ENCODE data around the gene BLOC1S4.

BLOC1S4 gene

DNA sequence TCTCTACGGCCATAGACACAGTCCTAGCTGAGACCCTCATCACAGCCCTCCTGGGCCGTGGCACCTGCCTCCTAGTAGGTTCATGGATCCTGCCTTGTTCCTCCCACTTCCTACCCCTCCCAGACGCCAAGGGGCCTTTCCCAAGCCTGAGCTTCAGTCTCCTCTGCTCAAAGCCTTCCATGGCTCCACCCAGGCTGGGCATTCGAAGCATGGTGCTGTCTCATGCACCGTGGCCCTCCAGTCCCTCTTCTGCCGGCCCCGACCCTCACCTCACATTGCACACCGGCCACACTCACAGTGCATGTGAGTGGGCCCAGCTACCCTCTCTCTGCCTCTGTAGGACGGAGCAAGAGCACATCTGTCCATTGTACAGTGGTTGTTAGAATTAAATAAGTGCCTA lies 44.9 kb downstream of the BLOC1S4 start:
- Histone ChIP-seq H3K36me3 (ENCODE audit: control insufficient read depth, insufficient read depth, low read length) (no peaks in the 10 kb centered on the region), H3K4me3 (ENCODE audit: insufficient read depth, low read depth, low read length, poor library complexity, severe bottlenecking) (no peak overlapping the region), H3K4me1 (ENCODE audit: control insufficient read depth, insufficient read depth, low read length, poor library complexity, severe bottlenecking) (no peaks in the 10 kb centered on the region), H3K9me3 (ENCODE audit: control insufficient read depth, low read length) (no peaks in the 10 kb centered on the region), H3K27ac (ENCODE audit: insufficient read depth, low read length, poor library complexity, severe bottlenecking) (no peak overlapping the region), H3K27me3 (replicated peaks; ENCODE audit: control insufficient read depth, insufficient read depth, low read length, poor library complexity, severe bottlenecking) (no peaks in the 10 kb centered on the region)
- DNase-seq, result no peak

DNA sequence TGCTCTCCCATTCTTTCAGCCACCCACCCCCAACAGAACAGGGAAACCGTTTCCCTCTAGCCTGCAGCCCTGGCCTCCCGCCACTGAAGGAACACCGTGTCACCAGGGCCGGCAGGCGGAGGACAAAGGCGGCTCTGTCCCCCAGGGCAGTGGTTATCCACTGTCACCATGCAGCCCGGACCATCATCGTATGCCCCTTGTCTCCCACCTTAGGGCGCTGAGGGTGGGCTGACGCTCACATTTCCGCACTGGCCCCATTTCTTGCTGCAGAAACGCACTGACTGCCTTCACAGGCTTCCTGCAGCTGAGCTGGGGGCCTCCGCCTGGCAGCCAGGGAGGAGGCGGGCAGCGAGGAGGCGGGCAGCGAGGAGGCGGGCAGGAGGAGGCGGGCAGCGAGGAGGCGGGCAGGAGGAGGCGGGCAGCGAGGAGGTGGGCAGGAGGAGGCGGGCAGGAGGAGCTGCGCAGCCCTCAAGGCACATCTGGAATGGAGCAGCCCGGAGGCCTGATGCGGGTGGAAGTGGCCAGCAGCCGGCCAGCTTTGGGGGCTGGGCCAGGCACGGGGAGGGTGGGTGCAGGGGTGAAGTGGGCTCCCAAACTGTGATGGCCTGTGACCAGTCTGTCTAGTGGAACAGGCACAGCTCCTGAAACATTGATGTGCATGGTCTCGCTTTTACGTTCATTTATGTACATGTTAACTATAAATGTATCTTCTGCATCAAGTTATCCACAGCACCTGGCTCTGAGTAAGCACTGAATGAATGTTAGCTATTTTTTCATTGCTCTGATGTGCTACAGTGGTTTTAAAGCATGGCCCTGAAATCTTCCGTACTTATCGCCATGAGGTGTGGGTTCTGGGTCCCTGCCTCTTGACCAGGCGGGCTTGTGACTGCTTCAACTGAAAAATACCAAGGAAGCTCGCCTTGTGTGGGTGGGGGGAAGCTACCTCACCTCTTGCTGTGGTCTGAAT lies 46.0 kb downstream of the BLOC1S4 start:
- H3K4me1 ChIP-seq (ENCODE audit: control insufficient read depth, insufficient read depth, low read length, poor library complexity, severe bottlenecking), result no peaks in the 10 kb centered on the region
- no peak for DNase-seq
- no peak overlapping the region for H3K27ac ChIP-seq (ENCODE audit: insufficient read depth, low read length, poor library complexity, severe bottlenecking)
- no peaks in the 10 kb centered on the region for H3K27me3 ChIP-seq (replicated peaks; ENCODE audit: control insufficient read depth, insufficient read depth, low read length, poor library complexity, severe bottlenecking)
- H3K9me3 ChIP-seq (ENCODE audit: control insufficient read depth, low read length), result no peaks in the 10 kb centered on the region
- no peaks in the 10 kb centered on the region for H3K36me3 ChIP-seq (ENCODE audit: control insufficient read depth, insufficient read depth, low read length)
- H3K4me3 ChIP-seq (ENCODE audit: insufficient read depth, low read depth, low read length, poor library complexity, severe bottlenecking), result no peak overlapping the region

DNA sequence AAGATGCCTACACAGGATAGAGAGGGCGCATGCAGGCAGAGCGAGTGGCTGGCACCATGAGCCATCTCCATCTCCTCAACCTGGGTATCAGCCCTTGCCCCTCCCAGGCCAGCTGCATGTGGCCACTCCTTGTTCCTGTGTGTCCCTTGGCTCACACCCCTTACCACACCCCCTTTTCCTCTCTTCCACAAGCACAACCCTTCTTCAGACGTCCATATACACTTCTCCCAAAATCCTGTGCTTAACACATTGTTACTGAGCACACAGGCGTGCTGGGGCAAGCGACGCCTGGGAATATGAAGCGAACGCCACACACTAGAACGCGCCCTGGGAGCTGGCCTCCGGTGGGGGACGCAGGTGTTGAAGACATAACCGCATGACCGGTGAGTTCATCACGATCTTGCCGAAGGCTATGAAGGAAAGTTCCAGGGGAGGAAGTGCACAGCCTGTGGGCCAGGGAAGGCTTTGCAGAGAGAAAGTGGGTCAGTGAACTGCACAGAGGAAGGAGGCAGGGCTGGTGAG lies 47.4 kb downstream of the BLOC1S4 start:
- Histone ChIP-seq H3K27ac (ENCODE audit: insufficient read depth, low read length, poor library complexity, severe bottlenecking) (no peak overlapping the region), H3K36me3 (ENCODE audit: control insufficient read depth, insufficient read depth, low read length) (no peaks in the 10 kb centered on the region), H3K4me1 (ENCODE audit: control insufficient read depth, insufficient read depth, low read length, poor library complexity, severe bottlenecking) (no peaks in the 10 kb centered on the region), H3K9me3 (ENCODE audit: control insufficient read depth, low read length) (no peaks in the 10 kb centered on the region), H3K27me3 (replicated peaks; ENCODE audit: control insufficient read depth, insufficient read depth, low read length, poor library complexity, severe bottlenecking) (no peaks in the 10 kb centered on the region), H3K4me3 (ENCODE audit: insufficient read depth, low read depth, low read length, poor library complexity, severe bottlenecking) (no peak overlapping the region)
- no peak for DNase-seq

DNA sequence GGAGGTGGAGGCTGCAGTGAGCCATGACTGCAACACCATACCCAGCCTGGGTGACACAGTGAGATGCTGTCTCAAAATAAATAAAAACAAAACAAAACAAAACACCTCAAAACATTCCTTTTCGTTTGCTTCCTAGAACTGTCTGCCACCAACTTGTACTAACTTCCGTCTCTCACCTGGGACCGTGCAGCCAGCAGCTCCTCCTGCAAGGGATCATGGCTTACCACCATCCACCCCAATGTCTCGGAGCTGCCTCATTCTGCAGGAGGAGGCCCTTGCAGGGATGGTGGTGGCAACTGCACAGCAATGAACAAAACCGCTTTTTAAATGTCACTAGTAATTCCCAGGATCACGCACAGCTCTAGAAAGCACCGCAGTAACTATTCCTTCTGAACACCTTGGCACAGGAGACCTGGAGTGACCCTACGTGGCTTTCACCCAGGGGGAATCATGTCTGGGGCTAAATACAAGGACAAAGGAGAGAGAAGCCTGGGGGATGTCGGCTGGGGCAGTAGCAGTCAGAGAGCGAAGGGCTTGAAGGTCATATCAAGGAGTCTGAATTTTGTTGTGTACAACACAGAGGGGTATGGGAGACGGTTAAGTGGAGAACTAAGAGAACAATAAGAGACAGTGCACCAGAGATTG lies 49.1 kb downstream of the BLOC1S4 start:
- H3K4me1 ChIP-seq (ENCODE audit: control insufficient read depth, insufficient read depth, low read length, poor library complexity, severe bottlenecking), result peaks cover 8% of the 10 kb centered on the region
- no peaks in the 10 kb centered on the region for H3K9me3 ChIP-seq (ENCODE audit: control insufficient read depth, low read length)
- no peak for DNase-seq
- no peak overlapping the region for H3K27ac ChIP-seq (ENCODE audit: insufficient read depth, low read length, poor library complexity, severe bottlenecking)
- no peaks in the 10 kb centered on the region for H3K36me3 ChIP-seq (ENCODE audit: control insufficient read depth, insufficient read depth, low read length)
- H3K27me3 ChIP-seq (replicated peaks; ENCODE audit: control insufficient read depth, insufficient read depth, low read length, poor library complexity, severe bottlenecking), result no peaks in the 10 kb centered on the region
- no peak overlapping the region for H3K4me3 ChIP-seq (ENCODE audit: insufficient read depth, low read depth, low read length, poor library complexity, severe bottlenecking)

DNA sequence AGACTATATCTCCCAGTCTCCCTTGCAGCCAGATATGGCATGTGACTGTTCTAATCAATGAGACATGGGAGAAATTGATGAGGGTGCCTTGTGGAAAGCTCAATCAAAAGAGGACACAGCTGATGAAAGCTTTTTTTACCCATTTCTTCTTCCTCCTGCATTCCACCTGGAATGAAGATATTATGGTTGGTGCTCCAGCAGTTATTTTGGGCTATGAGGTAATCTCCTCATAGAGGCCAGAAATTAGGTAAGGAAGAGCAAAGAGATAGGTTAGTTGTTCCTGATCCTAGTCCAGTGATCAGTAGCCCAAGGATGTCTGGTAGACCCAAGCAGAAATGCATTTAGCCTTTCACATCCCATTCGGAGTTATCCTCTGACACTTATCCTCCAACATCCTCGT lies 49.7 kb downstream of the BLOC1S4 start:
- Histone ChIP-seq H3K27ac (ENCODE audit: insufficient read depth, low read length, poor library complexity, severe bottlenecking) (no peak overlapping the region), H3K27me3 (replicated peaks; ENCODE audit: control insufficient read depth, insufficient read depth, low read length, poor library complexity, severe bottlenecking) (no peaks in the 10 kb centered on the region), H3K4me1 (ENCODE audit: control insufficient read depth, insufficient read depth, low read length, poor library complexity, severe bottlenecking) (peaks cover 8% of the 10 kb centered on the region), H3K4me3 (ENCODE audit: insufficient read depth, low read depth, low read length, poor library complexity, severe bottlenecking) (no peak overlapping the region), H3K9me3 (ENCODE audit: control insufficient read depth, low read length) (no peaks in the 10 kb centered on the region), H3K36me3 (ENCODE audit: control insufficient read depth, insufficient read depth, low read length) (no peaks in the 10 kb centered on the region)
- DNase-seq, result no peak
